Fibroblast of the aortic adventitia (primary cell): ENCODE measurements around the gene CAMSAP2. TPM values are rescaled to one million over a fixed set of nuclear protein-coding genes. Genes with fewer than 3 reads are reported as not detected.

Experiments
- DNase-seq: peaks from one replicate; pipeline ENCODE4 v3.0.0-alpha.2; 2010; ENCODE audit warnings: low read depth
- H3K4me3 ChIP-seq: 2 replicates; pipeline ENCODE4 v1.5.1; 2011; ENCODE audit warnings: low read depth, mild to moderate bottlenecking, control low read depth, low read length, moderate library complexity
- CTCF ChIP-seq: IDR thresholded peaks from 2 replicates; pipeline ENCODE4 v1.5.1; 2011; ENCODE audit warnings: mild to moderate bottlenecking, low read length, control low read depth, inconsistent platforms; ENCODE audit not compliant: insufficient read depth
- total RNA-seq: library from RNA; depleted of rRNA; stranded (reverse); fragments of >200 nt; gene quantifications from 2 replicates; pipeline ENCODE4 v1.2.3, GENCODE V29; 2012; ENCODE audit warnings: low replicate concordance

The CAMSAP2 gene
- total RNA-seq, 1 donor = 57.5 TPM

GRCh38 chr1:200909757-200910239 lies 171.1 kb downstream of the CAMSAP2 start:
- TF ChIP-seq CTCF = no peak

More at GRCh38 chr1:200909757-200910239, 171.1 kb downstream of the CAMSAP2 start:
- no peak for DNase-seq
- no peak overlapping the region for H3K4me3 ChIP-seq

Other genes with a start within 250 kb of the CAMSAP2 start
- gene KIF14, start 118.1 kb upstream of the CAMSAP2 start, total RNA-seq = 1.8 and 13.4 TPM in 2 replicates
- gene DDX59, start 69.0 kb upstream of the CAMSAP2 start, total RNA-seq = 20.3 and 26.4 TPM in 2 replicates
- not detected in 2 replicates for gene GPR25, start 134.1 kb downstream of the CAMSAP2 start, total RNA-seq
- gene INAVA, start 156.0 kb downstream of the CAMSAP2 start, total RNA-seq = not detected in 2 replicates